Measurements from ENCODE around the gene STKLD1. TPM values are rescaled to one million over a fixed set of nuclear protein-coding genes. Genes with fewer than 3 reads are reported as not detected.

The STKLD1 gene
- total RNA-seq, 5 donors from 2014 or later (not counting 1 experiment from before 2014, with no cell fraction given): 0.49 to 1.1 (median 0.70) TPM

DNA sequence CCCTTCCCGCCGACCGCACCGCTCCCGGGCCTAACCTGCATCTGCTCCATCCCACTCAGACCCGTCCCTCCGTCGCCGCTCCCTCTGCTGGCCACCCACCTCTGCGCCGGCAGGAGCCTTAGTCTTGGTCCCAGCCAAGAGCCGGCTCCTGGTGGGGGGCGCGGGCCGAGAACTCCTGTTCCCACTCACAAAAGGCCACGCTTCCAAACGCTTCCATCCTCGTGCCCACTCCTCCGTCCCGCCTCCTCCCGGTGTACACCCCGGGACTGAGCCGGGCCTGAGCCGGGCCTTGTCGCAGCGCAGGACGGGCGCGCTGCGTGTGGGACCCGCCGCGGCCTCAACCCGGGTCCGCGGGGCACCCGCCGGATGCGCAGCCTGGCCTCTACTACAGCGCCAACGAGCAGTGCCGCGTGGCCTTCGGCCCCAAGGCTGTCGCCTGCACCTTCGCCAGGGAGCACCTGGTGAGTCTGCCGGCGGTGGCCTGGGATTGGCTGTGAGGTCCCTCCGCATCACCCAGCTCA lies 53.5 kb downstream of the STKLD1 start:
- H3K27me3 Mint-ChIP-seq: peaks cover 23 to 41% of the 10 kb centered on the region in 2 donors
- peak in 7 of 35 experiments; percentile 9 to 33 (median 19) for DNase-seq
- 32% methylated on average over 49 of the region's 49 CpGs for WGBS (ENCODE audit: insufficient coverage)
- H3K36me3 Mint-ChIP-seq: no peaks in the 10 kb centered on the region
- no peaks in the 10 kb centered on the region for H3K36me3 ChIP-seq (ENCODE audit: control insufficient read depth in 2 of 2, extremely low read depth in 1 of 2, insufficient read depth in 1 of 2, low read length in 1 of 2)
- no peaks in the 10 kb centered on the region for H3K9me3 Mint-ChIP-seq
- H3K9me3 ChIP-seq: no peaks in the 10 kb centered on the region
- no peak overlapping the region for H3K27ac ChIP-seq (ENCODE audit: low read length)
- ChIA-PET CTCF (no interaction called here), POLR2A (interaction anchor here in 1 of 2 donors (0.6 kb wide), 1 partner anchor 69 kb away, joined by 3 read pairs; no protein-coding TSS in a partner anchor)
- H3K4me1 Mint-ChIP-seq: peaks cover 0 to 11% (median 5%) of the 10 kb centered on the region in 3 donors
- H3K4me3 ChIP-seq (ENCODE audit: control insufficient read depth in 1 of 2, extremely low read depth in 1 of 2, low read length in 1 of 2): no peak overlapping the region
- peaks cover 2 to 13% of the 10 kb centered on the region in 2 experiments for H3K4me1 ChIP-seq (ENCODE audit: control insufficient read depth in 1 of 2, extremely low read depth in 1 of 2, insufficient read depth in 2 of 2, low read length in 2 of 2)
- no peak overlapping the region for H3K27ac Mint-ChIP-seq
- H3K27me3 ChIP-seq (replicated peaks in 1 of 2; ENCODE audit: control insufficient read depth in 2 of 2, extremely low read depth in 1 of 2, insufficient read depth in 2 of 2, low read length in 1 of 2): peaks cover 0 to 47% of the 10 kb centered on the region in 2 experiments
- H3K4me3 Mint-ChIP-seq: peak overlapping the region in 2 of 3 donors; percentile 39 to 61
- peak; percentile 19 to 60 (median 56) for ATAC-seq (replicated peaks in 1 of 4)

DNA sequence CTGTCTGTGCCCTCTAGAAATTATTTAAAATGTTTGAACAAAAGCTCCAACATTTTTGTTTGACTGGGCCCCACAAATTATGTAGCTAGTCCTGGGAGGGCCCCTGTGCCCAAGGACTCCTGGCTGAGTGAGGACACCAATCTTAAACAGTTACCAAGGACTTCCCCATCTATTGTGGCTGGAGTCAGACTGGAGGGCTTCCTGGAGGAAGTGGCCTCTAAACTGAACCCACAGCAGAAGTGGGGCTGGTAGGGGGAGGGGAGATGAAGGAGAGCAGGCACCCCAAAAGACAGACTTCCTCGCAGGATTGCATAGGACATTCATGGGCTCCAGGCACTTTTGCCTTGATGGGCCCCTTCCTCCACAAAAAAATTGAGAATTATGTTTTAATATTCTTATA lies 54.1 kb downstream of the STKLD1 start:
- H3K27ac ChIP-seq (ENCODE audit: low read length): no peak overlapping the region
- H3K9me3 ChIP-seq: no peaks in the 10 kb centered on the region
- no peaks in the 10 kb centered on the region for H3K36me3 ChIP-seq (ENCODE audit: control insufficient read depth in 2 of 2, extremely low read depth in 1 of 2, insufficient read depth in 1 of 2, low read length in 1 of 2)
- H3K4me3 ChIP-seq (ENCODE audit: control insufficient read depth in 1 of 2, extremely low read depth in 1 of 2, low read length in 1 of 2): no peak overlapping the region
- Mint-ChIP-seq H3K27ac (no peak overlapping the region), H3K36me3 (no peaks in the 10 kb centered on the region), H3K9me3 (no peaks in the 10 kb centered on the region), H3K4me1 (peaks cover 0 to 11% (median 5%) of the 10 kb centered on the region in 3 donors), H3K4me3 (no peak overlapping the region), H3K27me3 (peaks cover 23 to 36% of the 10 kb centered on the region in 2 donors)
- ChIA-PET CTCF (no interaction called here), POLR2A (interaction anchor here in 1 of 2 donors (0.6 kb wide), 1 partner anchor 70 kb away, joined by 3 read pairs; no protein-coding TSS in a partner anchor)
- WGBS (ENCODE audit: insufficient coverage): no CpG with 5 or more reads among the region's 1 CpG
- ATAC-seq (replicated peaks in 1 of 4) (no peak), DNase-seq (no peak)
- peaks cover 0 to 44% of the 10 kb centered on the region in 2 experiments for H3K27me3 ChIP-seq (replicated peaks in 1 of 2; ENCODE audit: control insufficient read depth in 2 of 2, extremely low read depth in 1 of 2, insufficient read depth in 2 of 2, low read length in 1 of 2)
- peaks cover 2 to 13% of the 10 kb centered on the region in 2 experiments for H3K4me1 ChIP-seq (ENCODE audit: control insufficient read depth in 1 of 2, extremely low read depth in 1 of 2, insufficient read depth in 2 of 2, low read length in 2 of 2)

DNA sequence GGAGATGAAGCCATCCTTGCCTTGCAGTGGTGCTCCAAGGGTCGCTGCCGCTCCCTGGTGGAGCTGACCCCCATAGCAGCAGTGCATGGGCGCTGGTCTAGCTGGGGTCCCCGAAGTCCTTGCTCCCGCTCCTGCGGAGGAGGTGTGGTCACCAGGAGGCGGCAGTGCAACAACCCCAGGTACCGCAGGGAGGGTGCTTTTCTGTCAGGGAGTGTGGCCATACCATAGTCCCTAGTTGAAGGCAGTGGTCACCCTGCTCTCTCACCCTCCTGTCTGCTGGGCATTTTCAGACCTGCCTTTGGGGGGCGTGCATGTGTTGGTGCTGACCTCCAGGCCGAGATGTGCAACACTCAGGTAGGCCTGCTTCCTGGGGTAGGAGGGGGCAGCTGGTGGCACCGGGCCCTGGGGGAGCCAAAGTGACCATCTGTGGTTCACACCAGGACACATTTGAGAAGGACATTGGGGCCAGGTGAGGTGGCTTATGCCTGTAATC lies 57.2 kb downstream of the STKLD1 start:
- H3K4me1 Mint-ChIP-seq: peaks cover 0 to 5% (median 3%) of the 10 kb centered on the region in 3 donors
- no peaks in the 10 kb centered on the region for H3K9me3 Mint-ChIP-seq

DNA sequence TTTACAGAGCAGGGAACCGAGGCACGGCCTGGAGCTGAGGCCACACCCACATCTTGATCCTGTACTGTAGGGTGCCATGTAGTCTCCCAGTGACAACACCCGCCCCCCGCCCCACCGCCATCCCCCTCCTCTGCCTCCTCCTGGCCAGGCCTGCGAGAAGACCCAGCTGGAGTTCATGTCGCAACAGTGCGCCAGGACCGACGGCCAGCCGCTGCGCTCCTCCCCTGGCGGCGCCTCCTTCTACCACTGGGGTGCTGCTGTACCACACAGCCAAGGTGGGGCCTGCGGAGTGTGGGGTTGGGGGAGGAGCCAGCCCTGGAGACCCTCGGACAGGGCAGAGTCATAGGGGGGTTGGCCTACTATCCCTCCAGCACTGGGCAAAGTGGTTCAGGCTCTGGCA lies 60.5 kb downstream of the STKLD1 start:
- Histone ChIP-seq H3K36me3 (ENCODE audit: control insufficient read depth in 2 of 2, extremely low read depth in 1 of 2, insufficient read depth in 1 of 2, low read length in 1 of 2) (no peaks in the 10 kb centered on the region), H3K9me3 (no peaks in the 10 kb centered on the region), H3K27ac (ENCODE audit: low read length) (no peak overlapping the region), H3K4me3 (ENCODE audit: control insufficient read depth in 1 of 2, extremely low read depth in 1 of 2, low read length in 1 of 2) (no peak overlapping the region), H3K27me3 (replicated peaks in 1 of 2; ENCODE audit: control insufficient read depth in 2 of 2, extremely low read depth in 1 of 2, insufficient read depth in 2 of 2, low read length in 1 of 2) (peaks cover 0 to 15% of the 10 kb centered on the region in 2 experiments), H3K4me1 (ENCODE audit: control insufficient read depth in 1 of 2, extremely low read depth in 1 of 2, insufficient read depth in 2 of 2, low read length in 2 of 2) (no peaks in the 10 kb centered on the region)
- no peaks in the 10 kb centered on the region for H3K9me3 Mint-ChIP-seq
- H3K27me3 Mint-ChIP-seq: peaks cover 0 to 1% of the 10 kb centered on the region in 2 donors
- H3K4me3 Mint-ChIP-seq: no peak overlapping the region
- no peaks in the 10 kb centered on the region for H3K36me3 Mint-ChIP-seq
- no peak overlapping the region for H3K27ac Mint-ChIP-seq
- DNase-seq (no peak), ATAC-seq (replicated peaks in 1 of 4) (no peak)
- no peaks in the 10 kb centered on the region for H3K4me1 Mint-ChIP-seq
- CTCF ChIA-PET: no interaction called here
- POLR2A ChIA-PET: no interaction called here
- 85% methylated on average over 4 of the region's 16 CpGs for WGBS (ENCODE audit: insufficient coverage)

More for the DNA sequence above, 57.2 kb downstream of the STKLD1 start:
- CTCF ChIA-PET: no interaction called here
- H3K4me1 ChIP-seq (ENCODE audit: control insufficient read depth in 1 of 2, extremely low read depth in 1 of 2, insufficient read depth in 2 of 2, low read length in 2 of 2): peaks cover 0 to 7% of the 10 kb centered on the region in 2 experiments
- Mint-ChIP-seq H3K36me3 (no peaks in the 10 kb centered on the region), H3K27me3 (peaks cover 3 to 6% of the 10 kb centered on the region in 2 donors), H3K27ac (no peak overlapping the region), H3K4me3 (no peak overlapping the region)
- ATAC-seq (replicated peaks in 1 of 4) (no peak), DNase-seq (no peak)
- WGBS (ENCODE audit: insufficient coverage): 88% methylated on average over 5 of the region's 11 CpGs
- H3K27ac ChIP-seq (ENCODE audit: low read length): no peak overlapping the region
- POLR2A ChIA-PET: no interaction called here
- no peaks in the 10 kb centered on the region for H3K36me3 ChIP-seq (ENCODE audit: control insufficient read depth in 2 of 2, extremely low read depth in 1 of 2, insufficient read depth in 1 of 2, low read length in 1 of 2)
- no peaks in the 10 kb centered on the region for H3K9me3 ChIP-seq
- peaks cover 0 to 24% of the 10 kb centered on the region in 2 experiments for H3K27me3 ChIP-seq (replicated peaks in 1 of 2; ENCODE audit: control insufficient read depth in 2 of 2, extremely low read depth in 1 of 2, insufficient read depth in 2 of 2, low read length in 1 of 2)
- H3K4me3 ChIP-seq (ENCODE audit: control insufficient read depth in 1 of 2, extremely low read depth in 1 of 2, low read length in 1 of 2): no peak overlapping the region

DNA sequence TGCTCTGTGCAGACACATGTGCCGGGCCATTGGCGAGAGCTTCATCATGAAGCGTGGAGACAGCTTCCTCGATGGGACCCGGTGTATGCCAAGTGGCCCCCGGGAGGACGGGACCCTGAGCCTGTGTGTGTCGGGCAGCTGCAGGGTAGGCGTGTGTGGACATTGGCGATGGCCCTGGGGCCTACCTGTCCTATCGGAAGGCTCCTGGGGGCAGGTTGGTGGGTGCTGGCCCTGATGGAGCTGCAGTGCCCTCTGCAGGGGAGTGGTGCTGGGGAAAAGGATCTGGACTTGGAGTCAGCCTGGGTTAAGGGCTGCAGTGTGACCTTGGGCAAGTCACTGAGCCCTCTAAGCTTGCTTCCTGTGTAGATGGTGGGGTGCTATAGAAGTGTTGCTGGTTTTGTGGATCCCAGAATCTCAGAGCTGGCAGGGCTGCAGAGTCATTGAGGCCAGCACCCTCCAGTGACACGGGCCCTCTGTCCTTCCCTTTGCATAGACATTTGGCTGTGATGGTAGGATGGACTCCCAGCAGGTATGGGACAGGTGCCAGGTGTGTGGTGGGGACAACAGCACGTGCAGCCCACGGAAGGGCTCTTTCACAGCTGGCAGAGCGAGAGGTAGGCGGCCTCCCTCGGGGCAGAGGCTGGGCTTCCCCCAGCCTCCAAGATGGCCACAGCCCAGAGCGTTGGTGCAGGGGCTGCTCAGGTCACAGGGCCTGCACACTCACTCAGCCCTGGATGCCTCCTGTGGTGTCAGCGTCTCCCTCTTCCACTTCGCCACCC lies 61.8 kb downstream of the STKLD1 start:
- ChIA-PET POLR2A (no interaction called here), CTCF (no interaction called here)
- 78% methylated on average over 20 of the region's 20 CpGs for WGBS (ENCODE audit: insufficient coverage)
- Mint-ChIP-seq H3K4me1 (no peaks in the 10 kb centered on the region), H3K27me3 (no peaks in the 10 kb centered on the region), H3K9me3 (no peaks in the 10 kb centered on the region), H3K4me3 (no peak overlapping the region), H3K36me3 (no peaks in the 10 kb centered on the region), H3K27ac (no peak overlapping the region)
- H3K27ac ChIP-seq (ENCODE audit: low read length): no peak overlapping the region
- H3K36me3 ChIP-seq (ENCODE audit: control insufficient read depth in 2 of 2, extremely low read depth in 1 of 2, insufficient read depth in 1 of 2, low read length in 1 of 2): no peaks in the 10 kb centered on the region
- peaks cover 0 to 10% of the 10 kb centered on the region in 2 experiments for H3K27me3 ChIP-seq (replicated peaks in 1 of 2; ENCODE audit: control insufficient read depth in 2 of 2, extremely low read depth in 1 of 2, insufficient read depth in 2 of 2, low read length in 1 of 2)
- no peaks in the 10 kb centered on the region for H3K9me3 ChIP-seq
- no peak for ATAC-seq (replicated peaks in 1 of 4)
- H3K4me1 ChIP-seq (ENCODE audit: control insufficient read depth in 1 of 2, extremely low read depth in 1 of 2, insufficient read depth in 2 of 2, low read length in 2 of 2): no peaks in the 10 kb centered on the region
- no peak overlapping the region for H3K4me3 ChIP-seq (ENCODE audit: control insufficient read depth in 1 of 2, extremely low read depth in 1 of 2, low read length in 1 of 2)
- no peak for DNase-seq

DNA sequence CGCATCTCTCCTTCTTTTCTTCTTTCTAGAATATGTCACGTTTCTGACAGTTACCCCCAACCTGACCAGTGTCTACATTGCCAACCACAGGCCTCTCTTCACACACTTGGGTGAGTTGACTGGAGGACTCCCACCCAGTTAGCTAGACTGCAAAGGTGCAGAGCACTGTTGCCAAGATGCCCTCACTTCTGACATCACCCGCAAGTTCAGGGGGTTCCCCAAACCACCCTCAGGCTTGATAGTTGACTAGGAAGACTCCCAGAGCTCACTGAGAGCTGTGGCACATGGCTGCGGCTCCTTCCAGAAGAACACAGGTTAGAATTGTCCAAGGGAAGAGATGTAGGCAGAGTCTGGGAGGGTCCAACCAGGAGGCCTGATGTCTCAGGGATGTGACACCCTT lies 63.2 kb downstream of the STKLD1 start:
- H3K27ac ChIP-seq (ENCODE audit: low read length): no peak overlapping the region
- no peaks in the 10 kb centered on the region for H3K36me3 Mint-ChIP-seq
- no peak overlapping the region for H3K27ac Mint-ChIP-seq
- H3K4me1 ChIP-seq (ENCODE audit: control insufficient read depth in 1 of 2, extremely low read depth in 1 of 2, insufficient read depth in 2 of 2, low read length in 2 of 2): no peaks in the 10 kb centered on the region
- H3K36me3 ChIP-seq (ENCODE audit: control insufficient read depth in 2 of 2, extremely low read depth in 1 of 2, insufficient read depth in 1 of 2, low read length in 1 of 2): no peaks in the 10 kb centered on the region
- POLR2A ChIA-PET: no interaction called here
- H3K9me3 Mint-ChIP-seq: no peaks in the 10 kb centered on the region
- ATAC-seq (replicated peaks in 1 of 4): no peak
- peaks cover 0 to 18% of the 10 kb centered on the region in 2 experiments for H3K27me3 ChIP-seq (replicated peaks in 1 of 2; ENCODE audit: control insufficient read depth in 2 of 2, extremely low read depth in 1 of 2, insufficient read depth in 2 of 2, low read length in 1 of 2)
- H3K4me1 Mint-ChIP-seq: no peaks in the 10 kb centered on the region
- no peaks in the 10 kb centered on the region for H3K27me3 Mint-ChIP-seq
- DNase-seq: no peak
- WGBS (ENCODE audit: insufficient coverage): 71% methylated on average over 1 of the region's 4 CpGs
- CTCF ChIA-PET: no interaction called here
- H3K4me3 ChIP-seq (ENCODE audit: control insufficient read depth in 1 of 2, extremely low read depth in 1 of 2, low read length in 1 of 2): no peak overlapping the region
- H3K9me3 ChIP-seq: no peaks in the 10 kb centered on the region
- H3K4me3 Mint-ChIP-seq: no peak overlapping the region

Measured in T-cell (primary cell).